GM19324 (cell line): ENCODE measurements around the gene CHAC2.
"Not testable (repeated sequence)": the region's sequence is repeated elsewhere in the genome, so short reads cannot be mapped to it uniquely, and the experiment has no call there.

Experiments
- ATAC-seq: cut with Tn5 transposase; IDR thresholded peaks from one replicate; pipeline ENCODE4 v1.9.1; 2021; ENCODE audit warnings: mild to moderate bottlenecking, moderate library complexity; ENCODE audit not compliant: unreplicated experiment, low FRiP score

The CHAC2 gene

DNA sequence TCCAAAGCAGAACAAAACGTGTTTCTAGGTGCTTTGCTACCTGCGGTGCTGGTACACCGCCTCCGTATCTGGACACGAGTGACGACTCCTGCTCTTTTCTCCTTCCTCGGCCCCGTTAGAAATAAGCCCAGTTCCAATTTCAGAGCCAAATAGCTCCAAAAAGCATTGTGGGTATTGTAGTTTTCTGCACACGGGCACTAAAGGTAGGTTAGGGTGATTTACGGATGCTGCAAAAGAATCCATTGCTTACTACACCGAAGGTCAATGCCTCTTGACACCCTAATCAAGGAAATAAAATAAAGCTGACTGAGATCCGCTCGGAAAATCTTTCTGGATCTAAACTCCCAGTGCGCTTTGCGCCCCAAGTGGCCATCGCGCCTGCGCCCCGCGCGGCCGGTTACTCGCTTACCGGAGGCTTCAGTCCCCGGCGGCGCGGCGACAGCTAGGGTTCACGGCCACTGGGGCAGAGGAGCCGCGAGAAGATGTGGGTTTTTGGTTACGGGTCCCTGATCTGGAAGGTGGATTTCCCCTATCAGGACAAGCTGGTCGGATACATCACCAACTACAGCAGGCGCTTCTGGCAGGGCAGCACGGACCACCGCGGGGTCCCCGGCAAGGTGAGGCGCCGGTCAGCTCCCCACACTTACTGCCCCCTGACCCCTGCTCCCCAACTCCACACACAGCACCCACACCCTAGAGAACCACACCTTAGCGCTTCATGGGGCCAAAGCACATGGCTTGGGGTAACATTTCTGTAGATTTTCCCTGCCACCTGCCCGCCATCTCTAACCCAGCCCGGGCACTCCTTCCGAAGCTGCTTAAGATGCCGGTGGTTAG lies at the start of gene CHAC2:
CHAC2 (plus strand) TSS at position 400 of the 837 bp plus-strand sequence; CDS start at position 483, 83 bp downstream.
- ATAC-seq, result peak; percentile 96

DNA sequence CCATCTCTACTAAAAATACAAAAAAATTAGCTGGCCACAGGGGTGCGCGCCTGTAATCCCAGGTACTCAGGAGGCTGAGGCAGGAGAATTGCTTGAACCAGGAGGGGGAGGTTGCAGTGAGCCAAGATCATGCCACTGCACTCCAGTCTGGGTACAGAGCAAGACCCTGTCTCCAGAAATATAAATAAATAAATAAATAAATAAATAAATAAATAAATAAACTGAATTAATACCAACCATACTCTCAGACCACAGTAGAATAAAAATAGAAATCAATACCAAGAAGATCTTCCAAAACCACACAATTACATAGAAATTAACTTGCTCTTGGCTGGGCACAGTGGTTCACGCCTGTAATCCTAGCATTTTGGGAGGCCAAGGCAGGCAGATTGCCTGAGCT lies 46.7 kb upstream of the CHAC2 start:
- ATAC-seq, result not testable (repeated sequence)

DNA sequence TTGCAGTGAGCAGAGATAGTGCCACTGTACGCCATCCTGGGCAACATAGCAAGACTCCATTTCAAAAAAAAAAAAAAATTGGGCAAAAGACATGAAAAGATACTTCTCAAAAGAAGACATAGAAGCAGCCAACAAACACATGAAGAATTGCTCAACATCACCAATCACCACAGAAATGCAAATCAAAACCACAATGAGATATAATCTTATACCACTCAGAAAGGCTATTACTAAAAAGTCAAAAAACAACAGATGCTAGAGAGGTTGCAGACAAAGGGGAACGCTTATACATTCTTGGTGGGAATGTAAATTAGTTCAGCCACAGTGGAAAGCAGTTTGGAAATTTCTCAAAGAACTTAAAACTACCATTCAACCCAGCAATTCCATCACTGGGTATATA lies 43.1 kb upstream of the CHAC2 start:
- no peak for ATAC-seq

DNA sequence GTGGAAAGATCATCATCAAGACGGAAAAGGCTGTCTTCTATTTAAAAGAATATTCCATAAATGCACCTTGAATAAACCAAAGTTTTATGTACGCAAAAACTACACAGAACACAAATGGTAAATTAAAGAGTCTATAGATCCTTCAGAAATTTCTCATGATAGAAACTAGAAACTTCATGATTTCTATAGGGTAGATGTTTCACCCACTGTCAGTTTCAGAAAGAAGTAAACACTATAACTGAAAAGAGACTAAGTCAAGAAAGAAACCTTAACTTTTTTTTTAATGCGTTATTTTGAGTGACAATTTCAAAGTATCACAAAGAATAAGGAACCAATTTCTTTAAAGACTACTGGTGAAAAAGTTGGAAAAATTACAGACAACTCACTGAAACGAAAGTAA lies 41.9 kb upstream of the CHAC2 start:
- no peak for ATAC-seq

DNA sequence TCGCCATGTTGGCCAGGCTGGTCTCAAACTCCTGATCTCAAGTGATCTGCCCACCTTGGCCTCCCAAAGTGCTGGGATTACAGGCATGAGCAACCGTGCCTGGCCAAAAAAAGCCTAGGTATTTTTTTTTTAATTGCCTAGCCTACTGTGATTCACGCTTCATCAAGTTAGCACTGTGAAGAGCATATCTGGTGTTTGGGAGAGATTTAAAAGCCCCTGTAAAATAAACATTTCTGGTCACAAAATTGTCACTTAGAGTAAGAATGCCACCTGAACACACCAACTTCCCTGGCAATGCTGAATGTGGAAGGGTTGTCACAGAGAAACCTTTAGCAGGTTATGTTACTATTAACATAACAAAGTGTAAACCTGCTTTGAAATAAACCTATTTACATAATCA lies 39.7 kb upstream of the CHAC2 start:
- no peak for ATAC-seq

DNA sequence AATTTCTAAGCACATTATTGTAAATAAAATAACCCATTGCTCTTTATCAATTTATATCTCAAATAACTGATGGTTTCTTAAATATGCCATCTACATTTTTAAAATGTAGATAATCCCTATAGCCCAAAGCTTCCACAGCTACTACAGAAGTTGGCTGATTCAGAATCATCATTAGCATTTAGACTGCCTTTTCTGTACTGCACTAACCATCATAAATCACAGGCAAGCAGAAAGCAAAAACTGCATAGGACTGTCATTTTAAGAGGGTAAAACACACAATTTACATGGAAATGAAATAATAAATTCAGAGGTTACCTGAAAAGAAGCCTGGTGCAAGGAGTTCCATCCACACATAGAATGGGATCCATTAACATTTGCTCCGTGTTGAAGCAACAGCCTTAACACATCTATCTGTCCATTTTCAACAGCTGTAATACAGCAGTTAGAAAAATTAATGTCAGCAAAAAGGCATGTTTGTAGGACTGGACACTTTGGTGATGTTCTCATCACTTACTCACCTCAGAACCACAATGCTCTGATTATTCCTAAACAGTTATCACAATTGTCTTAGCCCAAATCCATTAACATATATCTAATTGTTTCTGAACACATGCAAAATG lies 38.4 kb upstream of the CHAC2 start:
- ATAC-seq, result no peak

DNA sequence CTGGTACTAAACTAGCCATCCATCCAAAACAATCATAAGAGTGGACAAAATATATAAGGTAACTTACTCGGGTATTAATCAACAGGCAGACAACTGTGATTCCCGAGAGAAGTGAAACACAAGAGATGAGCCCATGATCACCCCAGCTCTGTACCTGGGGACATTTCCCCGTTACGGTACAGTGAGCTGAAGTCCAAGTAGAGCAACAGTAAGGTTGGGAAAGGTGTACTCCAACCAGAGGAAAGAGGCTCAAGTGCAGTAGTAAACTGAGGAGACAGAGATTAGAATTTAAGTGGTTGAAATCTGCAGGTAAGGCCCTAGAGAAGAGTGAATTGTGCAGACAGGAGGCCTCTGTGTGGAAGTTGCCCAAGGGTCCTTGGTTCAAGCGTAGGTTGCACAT lies 30.5 kb upstream of the CHAC2 start:
- ATAC-seq, result no peak

DNA sequence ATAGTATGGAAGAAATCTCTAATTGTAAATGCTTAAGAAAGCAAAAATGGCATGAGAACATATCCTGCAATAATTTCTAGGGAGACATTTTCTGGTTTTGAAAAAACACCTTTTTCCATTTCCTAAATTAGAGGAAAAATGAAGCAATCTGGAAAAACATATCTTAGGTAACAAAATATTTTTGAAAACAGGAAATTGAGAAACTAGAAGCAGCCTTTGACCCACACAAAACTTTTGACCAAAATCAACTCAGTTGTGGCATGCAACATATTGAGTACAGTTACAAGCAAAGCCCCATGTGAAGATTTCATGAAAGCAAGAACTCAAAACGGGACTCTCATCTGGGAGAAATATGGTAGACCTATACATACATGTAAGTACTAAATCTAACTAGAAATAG lies 28.6 kb upstream of the CHAC2 start:
- ATAC-seq, result no peak

DNA sequence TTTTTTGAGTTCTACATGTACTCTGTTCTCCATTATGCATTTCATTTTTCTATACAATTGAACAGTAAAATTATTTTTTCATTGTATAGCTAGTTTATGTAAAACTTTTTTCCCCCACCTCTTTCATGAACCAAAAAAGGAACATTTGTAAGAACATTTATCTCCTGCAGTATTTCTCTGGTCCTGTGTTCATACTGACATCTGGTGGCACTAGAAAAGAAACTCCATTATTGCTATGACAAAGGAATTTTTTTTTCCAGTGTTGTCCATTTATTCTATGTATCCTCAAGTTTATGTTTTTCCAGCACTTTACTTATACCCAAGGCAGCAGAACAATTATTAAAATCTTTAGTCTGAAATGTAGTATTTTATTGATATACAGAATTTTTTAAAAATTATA lies 27.4 kb upstream of the CHAC2 start:
- ATAC-seq, result no peak

DNA sequence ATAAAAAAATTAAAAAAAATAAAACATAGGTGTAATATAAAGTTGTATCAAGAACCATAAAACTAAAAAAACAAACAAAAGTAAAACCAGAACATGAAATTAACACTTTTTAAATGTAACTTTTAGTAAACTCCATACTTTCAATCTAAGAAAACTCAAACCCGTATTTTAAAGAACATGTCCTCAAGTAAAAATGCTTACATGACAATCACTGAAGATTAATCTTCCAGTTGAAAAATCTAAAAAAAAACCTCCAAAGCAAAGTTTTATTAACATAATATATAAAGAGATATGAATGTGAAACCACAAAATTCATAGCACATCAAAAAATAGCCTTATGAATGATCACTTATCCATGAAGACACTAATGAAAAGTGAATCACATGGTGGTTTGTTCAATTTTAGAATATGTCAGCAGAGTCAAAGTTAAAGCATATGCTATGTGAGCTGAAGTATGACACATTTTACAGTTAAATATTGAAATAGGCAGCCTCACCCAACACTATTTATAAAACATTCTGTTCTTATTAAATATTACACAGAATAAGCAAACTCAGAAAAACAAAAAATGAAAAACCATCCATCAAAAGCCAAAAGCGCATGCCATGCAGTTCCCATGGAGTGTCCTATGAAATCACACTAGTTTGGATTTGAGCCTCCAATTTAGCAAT lies 23.1 kb upstream of the CHAC2 start:
- no peak for ATAC-seq

DNA sequence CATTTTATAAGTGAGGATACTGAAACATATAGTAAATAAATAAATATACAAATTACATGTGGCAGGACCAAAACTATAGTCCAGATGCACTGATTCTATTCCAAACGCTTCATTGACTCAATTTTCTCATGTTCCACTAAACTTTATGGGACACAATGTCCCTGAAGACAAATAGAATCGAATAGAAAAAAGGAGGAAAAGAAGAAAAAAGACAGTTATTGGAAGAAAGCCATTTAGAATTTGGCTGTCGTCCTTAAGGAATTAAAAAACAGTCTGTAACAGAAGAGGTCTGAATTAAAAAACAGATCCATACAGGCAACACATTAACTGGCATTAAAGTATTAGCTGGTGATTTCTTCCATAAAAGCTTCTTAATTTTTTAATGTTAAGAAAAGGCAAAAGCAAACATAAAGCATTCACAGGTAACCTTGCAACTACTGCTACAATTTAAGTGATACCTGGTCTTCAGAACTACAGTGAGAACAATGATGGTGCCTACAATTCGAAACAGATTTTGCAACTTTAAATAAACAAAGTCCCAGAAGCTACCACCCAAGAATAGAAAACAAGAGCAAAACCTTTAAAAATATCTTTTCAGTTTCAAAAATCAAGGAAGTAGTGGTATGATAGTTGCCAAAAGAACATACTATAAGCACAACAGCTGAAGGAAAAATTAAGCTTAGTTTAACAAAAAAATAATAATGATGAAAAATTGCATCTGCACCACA lies 17.4 kb upstream of the CHAC2 start:
- ATAC-seq, result no peak

DNA sequence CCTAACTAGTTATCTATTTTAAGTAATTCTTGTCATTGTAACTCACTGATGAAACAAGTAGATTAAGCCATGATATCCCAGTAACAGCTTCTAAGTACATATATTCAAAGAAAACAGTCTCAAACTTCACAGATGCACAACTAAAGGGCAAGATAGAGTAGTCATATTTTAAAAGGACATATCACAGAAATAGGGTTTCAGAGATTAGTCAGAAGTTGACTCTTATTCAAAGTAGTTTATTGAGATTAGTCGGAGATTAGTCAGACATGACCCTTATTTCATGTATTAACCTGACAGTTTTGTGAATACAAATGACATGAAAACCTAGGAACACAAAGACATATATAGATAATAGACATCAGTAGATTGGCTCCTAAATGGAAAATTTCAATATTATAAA lies 15.9 kb upstream of the CHAC2 start:
- no peak for ATAC-seq

DNA sequence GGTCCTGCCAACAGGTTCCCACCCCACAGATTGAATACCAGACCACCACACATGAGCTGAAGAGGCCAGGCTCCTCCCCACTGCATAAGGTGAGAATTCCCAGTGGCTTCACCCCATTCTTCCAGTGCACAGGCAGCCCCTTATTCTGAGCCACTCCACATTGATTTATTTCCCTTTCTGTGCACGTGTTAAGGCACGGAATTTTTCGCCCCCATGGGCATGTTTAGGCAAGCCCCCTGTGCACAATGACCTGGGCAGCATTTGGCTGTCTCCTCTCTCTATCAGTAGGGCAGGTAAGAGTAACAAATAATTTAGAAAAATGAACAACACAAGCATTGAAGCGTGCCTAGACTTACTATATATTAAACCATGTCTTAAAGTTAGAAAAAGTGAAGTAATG lies 15.2 kb upstream of the CHAC2 start:
- ATAC-seq, result no peak

DNA sequence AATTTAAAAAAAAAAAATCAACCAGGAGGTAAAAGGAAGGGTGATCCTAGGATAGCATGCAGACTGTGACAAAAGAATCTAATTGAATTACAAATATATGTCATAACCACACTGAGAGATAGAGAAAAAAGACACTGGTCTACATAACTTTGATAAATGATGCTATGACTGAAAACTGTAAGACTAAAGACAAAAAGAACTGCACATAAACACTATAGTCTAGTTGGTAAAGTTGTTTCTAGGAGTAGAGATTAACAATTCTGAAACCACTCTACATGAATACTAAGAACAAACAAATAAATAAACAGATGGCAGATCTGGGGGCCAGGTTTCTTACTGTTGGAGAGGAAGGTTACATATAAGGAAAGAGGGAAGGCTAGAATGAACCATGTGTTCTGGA lies 14.6 kb upstream of the CHAC2 start:
- no peak for ATAC-seq

DNA sequence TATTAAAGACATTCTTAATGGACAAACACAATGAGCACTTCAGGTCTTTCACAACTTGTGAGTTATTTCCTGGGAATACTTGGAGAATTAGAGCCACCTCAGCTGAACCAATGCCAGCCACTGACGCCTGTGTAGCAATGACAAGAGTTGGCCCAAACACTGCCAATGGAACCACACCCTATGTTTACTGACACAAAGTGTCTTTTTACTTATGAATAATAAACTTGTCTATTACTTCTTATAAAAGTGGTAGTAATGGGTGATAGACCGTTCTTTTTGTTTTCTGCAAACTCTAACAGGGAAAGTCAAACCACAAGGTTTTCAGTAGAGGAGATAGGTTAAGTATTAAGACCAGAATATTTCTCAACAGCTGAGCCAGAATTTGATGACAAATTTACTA lies 12.5 kb upstream of the CHAC2 start:
- no peak for ATAC-seq

DNA sequence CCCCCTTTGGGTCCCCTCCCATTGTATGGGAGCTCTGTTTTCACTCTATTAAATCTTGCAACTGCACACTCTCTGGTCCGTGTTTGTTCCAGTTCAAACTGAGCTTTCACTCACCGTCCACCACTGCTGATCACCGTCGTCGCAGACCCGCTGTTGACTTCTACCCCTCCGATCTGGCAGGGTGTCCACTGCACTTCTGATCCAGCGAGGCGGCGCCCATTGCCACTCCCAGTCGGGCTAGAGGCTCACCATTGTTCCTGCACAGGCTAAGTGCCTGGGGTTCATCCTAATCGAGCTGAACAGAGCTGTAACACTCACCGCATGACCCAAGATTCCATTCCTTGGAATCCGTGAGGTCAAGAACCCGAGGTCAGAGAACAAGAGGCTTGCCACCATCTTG lies 11.0 kb upstream of the CHAC2 start:
- ATAC-seq, result no peak

DNA sequence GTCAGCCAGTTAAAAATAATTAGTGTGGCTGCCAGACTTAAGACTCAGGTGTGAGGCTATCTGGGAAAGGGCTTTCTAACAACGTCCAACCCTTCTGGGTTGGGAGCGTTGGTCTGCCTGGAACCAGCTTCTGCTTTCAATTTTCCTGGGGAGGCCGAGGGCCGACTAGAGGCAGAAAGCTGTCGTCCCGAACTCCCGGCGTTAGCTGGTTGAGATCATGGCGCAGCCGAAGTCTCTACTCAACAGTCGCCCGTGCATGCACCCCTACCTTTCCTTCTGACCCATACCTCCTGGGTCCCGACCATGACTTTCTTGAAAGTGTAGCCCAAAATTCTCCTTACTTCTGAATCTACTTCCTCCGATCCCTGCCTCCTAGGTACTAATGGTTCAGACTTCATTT lies 10.4 kb upstream of the CHAC2 start:
- not testable (repeated sequence) for ATAC-seq

DNA sequence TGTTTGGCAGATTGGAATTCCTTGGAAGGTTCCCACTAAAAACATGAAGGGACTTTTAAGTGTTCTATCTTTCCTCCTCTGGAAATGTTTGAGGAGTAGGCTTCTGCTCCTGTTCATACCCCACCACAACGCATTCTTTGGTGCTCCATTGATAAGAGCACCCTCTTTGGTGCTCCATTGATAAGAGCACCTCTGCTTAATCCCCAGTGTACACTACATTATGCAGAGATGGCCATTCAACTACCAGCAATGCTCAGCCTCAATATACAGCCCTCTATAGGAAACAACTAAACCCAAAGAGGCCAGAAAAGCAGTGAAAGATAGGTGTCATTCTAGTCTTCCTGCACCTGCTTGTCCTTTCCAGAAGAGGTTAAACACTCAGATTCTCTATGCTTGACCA lies 1.8 kb upstream of the CHAC2 start:
- ATAC-seq, result no peak

DNA sequence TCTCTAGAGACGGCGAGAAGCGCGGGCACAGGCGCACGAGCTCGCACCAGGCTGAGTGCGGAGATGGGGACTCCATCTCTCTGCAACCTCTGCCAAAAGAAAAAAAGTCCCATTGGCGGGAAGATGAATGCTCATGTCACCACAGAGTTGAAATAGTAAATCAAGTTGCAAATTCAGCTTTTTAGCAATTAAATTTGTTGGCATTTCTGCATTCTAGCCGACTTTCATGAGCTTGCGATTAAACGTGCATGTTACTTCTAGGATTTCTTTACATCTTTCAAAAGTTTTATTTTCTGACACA lies 588 bp downstream of the CHAC2 start:
- ATAC-seq, result peak; percentile 58

DNA sequence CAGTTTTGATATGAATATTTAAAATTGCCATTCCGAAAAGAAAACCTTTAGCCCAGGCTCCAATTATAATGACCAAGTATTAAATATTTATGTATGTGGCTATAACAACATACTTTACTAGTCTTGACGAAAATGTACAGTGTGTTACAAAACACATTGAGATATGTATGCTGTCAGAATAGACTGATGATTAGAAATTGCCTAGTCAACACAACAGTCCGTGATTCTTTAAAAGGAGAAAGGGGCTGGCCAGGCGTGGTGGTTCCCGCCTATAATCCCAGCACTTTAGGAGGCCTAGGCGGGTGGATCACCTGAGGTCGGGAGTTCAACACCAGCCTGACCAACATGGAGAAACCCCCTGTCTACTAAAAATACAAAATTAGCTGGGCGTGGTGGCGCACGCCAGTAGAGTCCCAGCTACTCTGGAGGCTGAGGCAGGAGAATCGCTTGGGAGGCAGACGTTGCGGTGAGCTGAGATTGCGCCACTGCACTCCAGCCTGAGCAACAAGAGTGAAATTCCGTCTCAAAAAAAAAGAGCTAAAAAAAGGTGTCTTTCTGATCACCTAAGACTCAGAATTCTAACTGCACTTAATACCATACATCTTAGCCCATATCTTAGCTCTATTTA lies 1.8 kb downstream of the CHAC2 start:
- no peak for ATAC-seq

DNA sequence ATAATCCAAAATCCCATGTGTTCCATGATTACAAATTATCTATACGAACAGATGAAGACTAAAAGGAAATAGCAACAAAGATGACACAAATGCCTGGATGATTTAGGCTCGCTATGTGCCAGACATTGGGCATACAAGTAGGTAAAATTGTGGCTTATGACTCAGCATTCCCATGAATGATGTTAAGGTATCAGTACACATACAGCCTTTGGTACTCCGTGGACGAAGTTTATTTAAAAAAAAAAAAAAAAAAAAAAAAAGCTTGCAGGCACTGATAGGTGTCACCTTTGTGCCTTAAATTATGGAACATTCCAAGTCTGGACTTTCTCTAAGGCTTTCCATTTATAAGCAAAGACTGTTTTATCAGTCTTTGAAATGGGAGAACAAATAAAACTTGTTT lies 2.7 kb downstream of the CHAC2 start:
- ATAC-seq, result no peak
